Lower leg skin (tissue), 3 donors: ENCODE data around the gene CALCOCO1.

Experiments
- POLR2A ChIP-seq, 2 donors: fragments of 450-650 bp; IDR thresholded peaks; one replicate each; pipeline ENCODE4 v1.6.1; 2016 to 2017; ENCODE audit warnings: antibody characterized with exemption in 2 of 2, mild to moderate bottlenecking in 1 of 2, moderate library complexity in 1 of 2
- TF ChIP-seq, protein P1 (sequence below), 3 donors: fragments of 450-650 bp; IDR thresholded peaks; one replicate each; pipeline ENCODE4 v1.5.1; 2016; ENCODE audit warnings: antibody characterized with exemption in 3 of 3, mild to moderate bottlenecking in 3 of 3, moderate library complexity in 2 of 3

DNA sequence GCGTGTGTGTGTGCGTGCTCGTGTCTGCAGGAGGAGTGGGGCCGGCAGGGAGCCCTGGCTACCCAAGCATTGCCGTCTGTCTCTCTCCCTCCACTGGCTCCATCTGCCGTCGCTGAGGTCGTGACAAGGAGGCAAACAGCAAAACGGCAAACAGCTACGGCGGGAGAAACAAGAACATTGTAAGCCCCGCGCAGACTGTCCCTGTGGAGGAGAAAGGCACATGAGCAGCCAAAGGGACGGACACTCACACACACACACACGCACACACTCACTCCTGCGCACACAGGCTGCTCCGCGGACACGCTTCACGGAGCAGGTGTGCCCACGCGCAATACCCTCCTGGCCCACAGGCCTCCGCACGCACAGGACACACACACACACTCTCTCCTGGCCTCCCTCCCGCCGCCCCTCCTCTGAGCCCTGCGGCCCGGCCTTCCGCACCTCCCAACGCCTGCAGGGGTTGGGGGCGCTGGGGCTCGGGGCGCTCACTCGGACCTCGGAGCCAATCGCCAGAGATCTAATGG, 23.6 kb upstream of the CALCOCO1 start:
- TF ChIP-seq, protein P1, sequence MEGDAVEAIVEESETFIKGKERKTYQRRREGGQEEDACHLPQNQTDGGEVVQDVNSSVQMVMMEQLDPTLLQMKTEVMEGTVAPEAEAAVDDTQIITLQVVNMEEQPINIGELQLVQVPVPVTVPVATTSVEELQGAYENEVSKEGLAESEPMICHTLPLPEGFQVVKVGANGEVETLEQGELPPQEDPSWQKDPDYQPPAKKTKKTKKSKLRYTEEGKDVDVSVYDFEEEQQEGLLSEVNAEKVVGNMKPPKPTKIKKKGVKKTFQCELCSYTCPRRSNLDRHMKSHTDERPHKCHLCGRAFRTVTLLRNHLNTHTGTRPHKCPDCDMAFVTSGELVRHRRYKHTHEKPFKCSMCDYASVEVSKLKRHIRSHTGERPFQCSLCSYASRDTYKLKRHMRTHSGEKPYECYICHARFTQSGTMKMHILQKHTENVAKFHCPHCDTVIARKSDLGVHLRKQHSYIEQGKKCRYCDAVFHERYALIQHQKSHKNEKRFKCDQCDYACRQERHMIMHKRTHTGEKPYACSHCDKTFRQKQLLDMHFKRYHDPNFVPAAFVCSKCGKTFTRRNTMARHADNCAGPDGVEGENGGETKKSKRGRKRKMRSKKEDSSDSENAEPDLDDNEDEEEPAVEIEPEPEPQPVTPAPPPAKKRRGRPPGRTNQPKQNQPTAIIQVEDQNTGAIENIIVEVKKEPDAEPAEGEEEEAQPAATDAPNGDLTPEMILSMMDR (IDR thresholded peaks at IDR 0.05) = no peak
- no peak for TF ChIP-seq POLR2A (IDR thresholded peaks at IDR 0.05)
